ENCODE results near the gene CSF2. TPM values are rescaled to one million over a fixed set of nuclear protein-coding genes. Genes with fewer than 3 reads are reported as not detected.

CSF2 gene
- polyA plus RNA-seq, 1 of the 3 experiments (the other 2 are of a cell fraction) = 0.97 TPM

DNA sequence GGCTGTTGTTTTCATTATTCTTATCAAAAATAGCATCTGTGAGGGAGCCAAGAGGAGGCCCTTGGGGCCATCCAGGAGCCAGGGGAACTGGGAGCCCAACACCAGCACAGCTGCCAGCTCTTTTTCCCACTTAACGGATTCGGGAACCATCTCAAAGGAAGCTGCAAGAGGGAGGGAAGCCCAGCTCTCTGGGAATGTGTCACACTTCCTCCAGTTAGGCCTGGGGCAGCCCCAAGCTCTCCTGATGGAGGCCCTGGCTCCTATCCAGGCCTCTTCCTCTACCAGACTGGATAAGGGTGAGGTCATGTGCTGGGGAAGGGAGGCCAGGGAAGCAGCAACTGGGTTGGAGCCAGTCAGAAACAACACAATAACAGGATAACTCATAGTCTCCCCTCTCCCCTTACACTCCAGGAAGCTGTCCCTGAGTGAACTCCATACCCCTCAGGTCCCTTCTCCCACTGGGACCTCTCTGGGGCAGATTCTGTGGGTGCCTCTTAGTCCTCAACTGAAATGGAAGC, 12.7 kb downstream of the CSF2 start:
- Histone ChIP-seq H3K9me3 (no peaks in the 10 kb centered on the region), H3K9ac (peak overlapping the region; percentile 46; the same call in 1 of the 2 replicates), H3K79me2 (ENCODE audit: insufficient read depth) (no peaks in the 10 kb centered on the region), H4K20me1 (ENCODE audit: insufficient read depth) (no peaks in the 10 kb centered on the region), H3K27ac (ENCODE audit: low read depth in 2 of 2, low read length in 1 of 2) (peak overlapping the region; percentile 22 to 74), H3K9me2 (no peaks in the 10 kb centered on the region), H3K4me1 (ENCODE audit: control insufficient read depth in 1 of 2, insufficient read depth in 2 of 2, low read depth in 1 of 2, low read length in 1 of 2) (peaks cover 17% of the 10 kb centered on the region in 2 experiments), H3F3A (replicated peaks; ENCODE audit: insufficient read depth) (peaks cover 5% of the 10 kb centered on the region), H3K4me3 (ENCODE audit: low read depth in 2 of 2, low read length in 1 of 2) (no peak overlapping the region), H2AFZ (ENCODE audit: low read depth) (0 out of 2 replicates have a peak overlapping the region, but pooled peaks have one; percentile 20), H3K4me2 (peak overlapping the region; percentile 45; the same call in 1 of the 2 replicates), H3K27me3 (ENCODE audit: insufficient read depth) (no peaks in the 10 kb centered on the region), H3K36me3 (replicated peaks in 1 of 2; ENCODE audit: control insufficient read depth in 1 of 2, insufficient read depth in 2 of 2, low read length in 1 of 2) (no peaks in the 10 kb centered on the region)
- 11% methylated on average over 2 of the region's 2 CpGs for WGBS (ENCODE audit: low lambda C conversion rate)
- ChIA-PET POLR2A (no interaction called here), CTCF (interaction anchor here (1.3 to 2.1 kb wide), 2 partner anchors 21 to 24 kb away, joined by 7 to 11 read pairs; no protein-coding TSS in a partner anchor)
- DNase-seq = peak; percentile 59
- TF ChIP-seq SIN3A (IDR thresholded peaks at IDR 0.05; ENCODE audit: borderline replicate concordance, low read depth, low read length) (peak; percentile 66; the same call in 1 of the 2 replicates), TEAD4 (IDR thresholded peaks at IDR 0.05; ENCODE audit: borderline replicate concordance, insufficient read depth) (peak; percentile 79; the same call in 1 of the 2 replicates), RAD21 (IDR thresholded peaks at IDR 0.05; ENCODE audit: low read length) (no peak), SMC3 (IDR thresholded peaks at IDR 0.05; ENCODE audit: low read depth, low read length) (no peak), MAX (IDR thresholded peaks at IDR 0.05; ENCODE audit: low read depth) (peak; percentile 78), FOXJ3 (CRISPR knock-in tag; IDR thresholded peaks at IDR 0.05) (no peak), RCOR1 (IDR thresholded peaks at IDR 0.05; ENCODE audit: low read length) (no peak), TCF12 (IDR thresholded peaks at IDR 0.05) (peak; percentile 89), NRF1 (IDR thresholded peaks at IDR 0.05; ENCODE audit: low read depth, low read length) (no peak), FOXM1 (IDR thresholded peaks at IDR 0.05; ENCODE audit: low read depth) (peak; percentile 51; the same call in 1 of the 2 replicates), EZH2phosphoT487 (IDR thresholded peaks at IDR 0.05; ENCODE audit: borderline replicate concordance, low read depth) (no peak), POLR2AphosphoS5 (IDR thresholded peaks at IDR 0.05; ENCODE audit: low read depth, low read length) (peak; percentile 60; the same call in 1 of the 2 replicates), FOSL2 (IDR thresholded peaks at IDR 0.05; ENCODE audit: borderline replicate concordance, low read depth) (peak; percentile 65), YY1 (IDR thresholded peaks at IDR 0.05; ENCODE audit: low read depth) (0 out of 2 replicates have a peak, but pooled peaks have one; percentile 60), GABPA (IDR thresholded peaks at IDR 0.05; ENCODE audit: low read depth) (peak; percentile 37), RFX5 (IDR thresholded peaks at IDR 0.05; ENCODE audit: low read length) (no peak), CHD2 (IDR thresholded peaks at IDR 0.05; ENCODE audit: low read length, partially characterized antibody) (no peak), EP300 (IDR thresholded peaks at IDR 0.05; ENCODE audit: borderline replicate concordance in 1 of 2, low read depth in 1 of 2, low read length in 1 of 2) (peak; percentile 17 to 88; a peak in 2 of 4 replicates), JUND (IDR thresholded peaks at IDR 0.05) (peak; percentile 69), TAF1 (IDR thresholded peaks at IDR 0.05; ENCODE audit: borderline replicate concordance, low read depth, low read length) (no peak), NFIC (IDR thresholded peaks at IDR 0.05; ENCODE audit: borderline replicate concordance) (peak; percentile 98), RXRA (IDR thresholded peaks at IDR 0.05; ENCODE audit: borderline replicate concordance, low read depth) (peak; percentile 94), MXI1 (IDR thresholded peaks at IDR 0.05; ENCODE audit: low read depth, low read length) (no peak), REST (IDR thresholded peaks at IDR 0.05; ENCODE audit: low read depth, low read length) (peak; percentile 67)
- TF ChIP-seq, protein P1, sequence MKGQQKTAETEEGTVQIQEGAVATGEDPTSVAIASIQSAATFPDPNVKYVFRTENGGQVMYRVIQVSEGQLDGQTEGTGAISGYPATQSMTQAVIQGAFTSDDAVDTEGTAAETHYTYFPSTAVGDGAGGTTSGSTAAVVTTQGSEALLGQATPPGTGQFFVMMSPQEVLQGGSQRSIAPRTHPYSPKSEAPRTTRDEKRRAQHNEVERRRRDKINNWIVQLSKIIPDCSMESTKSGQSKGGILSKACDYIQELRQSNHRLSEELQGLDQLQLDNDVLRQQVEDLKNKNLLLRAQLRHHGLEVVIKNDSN (IDR thresholded peaks at IDR 0.05; ENCODE audit: borderline replicate concordance, low read depth) = peak; percentile 79
- TF ChIP-seq, protein P2, sequence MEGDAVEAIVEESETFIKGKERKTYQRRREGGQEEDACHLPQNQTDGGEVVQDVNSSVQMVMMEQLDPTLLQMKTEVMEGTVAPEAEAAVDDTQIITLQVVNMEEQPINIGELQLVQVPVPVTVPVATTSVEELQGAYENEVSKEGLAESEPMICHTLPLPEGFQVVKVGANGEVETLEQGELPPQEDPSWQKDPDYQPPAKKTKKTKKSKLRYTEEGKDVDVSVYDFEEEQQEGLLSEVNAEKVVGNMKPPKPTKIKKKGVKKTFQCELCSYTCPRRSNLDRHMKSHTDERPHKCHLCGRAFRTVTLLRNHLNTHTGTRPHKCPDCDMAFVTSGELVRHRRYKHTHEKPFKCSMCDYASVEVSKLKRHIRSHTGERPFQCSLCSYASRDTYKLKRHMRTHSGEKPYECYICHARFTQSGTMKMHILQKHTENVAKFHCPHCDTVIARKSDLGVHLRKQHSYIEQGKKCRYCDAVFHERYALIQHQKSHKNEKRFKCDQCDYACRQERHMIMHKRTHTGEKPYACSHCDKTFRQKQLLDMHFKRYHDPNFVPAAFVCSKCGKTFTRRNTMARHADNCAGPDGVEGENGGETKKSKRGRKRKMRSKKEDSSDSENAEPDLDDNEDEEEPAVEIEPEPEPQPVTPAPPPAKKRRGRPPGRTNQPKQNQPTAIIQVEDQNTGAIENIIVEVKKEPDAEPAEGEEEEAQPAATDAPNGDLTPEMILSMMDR (IDR thresholded peaks at IDR 0.05) = no peak
- TF ChIP-seq, protein P3, sequence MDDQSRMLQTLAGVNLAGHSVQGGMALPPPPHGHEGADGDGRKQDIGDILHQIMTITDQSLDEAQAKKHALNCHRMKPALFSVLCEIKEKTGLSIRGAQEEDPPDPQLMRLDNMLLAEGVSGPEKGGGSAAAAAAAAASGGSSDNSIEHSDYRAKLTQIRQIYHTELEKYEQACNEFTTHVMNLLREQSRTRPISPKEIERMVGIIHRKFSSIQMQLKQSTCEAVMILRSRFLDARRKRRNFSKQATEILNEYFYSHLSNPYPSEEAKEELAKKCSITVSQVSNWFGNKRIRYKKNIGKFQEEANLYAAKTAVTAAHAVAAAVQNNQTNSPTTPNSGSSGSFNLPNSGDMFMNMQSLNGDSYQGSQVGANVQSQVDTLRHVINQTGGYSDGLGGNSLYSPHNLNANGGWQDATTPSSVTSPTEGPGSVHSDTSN (IDR thresholded peaks at IDR 0.05) = peak; percentile 55
